IMR-90 (cell line): ENCODE results near the gene POLG2. TPM values are rescaled to one million over a fixed set of nuclear protein-coding genes. Genes with fewer than 3 reads are reported as not detected.

Experiments
- ATAC-seq: fragments of 200-7000 bp; cut with Tn5 transposase; 2 replicates; pipeline ENCODE4 v1.9.1; 2020; ENCODE audit warnings: low read depth, mild to moderate bottlenecking, moderate library complexity
- BruUV-seq: library from RNA; stranded (reverse); fragments of 400-500 nt; replicated peaks from 2 replicates; lab custom pipeline; 2021; lab: Mats Ljungman, UMichigan
- CTCF ChIA-PET: fragments of 300-600 bp; formaldehyde crosslinking; extraction: SDS; loops from one replicate; lab custom pipeline; 2021; ENCODE audit warnings: antibody characterized with exemption; lab: Yijun Ruan, JAX
- POLR2A ChIA-PET: fragments of 300-600 bp; sonication (Branson Sonifier 250); formaldehyde crosslinking; loops from one replicate; lab custom pipeline; 2022; ENCODE audit warnings: antibody characterized with exemption; ENCODE audit not compliant: unreplicated experiment; lab: Charles Lee
- DNase-seq: peaks from one replicate; pipeline ENCODE4 v3.0.0; 2013
- H2AFZ ChIP-seq: replicated peaks from 2 replicates; pipeline ENCODE3; 2013; ENCODE audit warnings: low read length, mild to moderate bottlenecking; ENCODE audit not compliant: poor library complexity
- H2AK5ac ChIP-seq: 2 replicates; pipeline ENCODE4 v1.6.1; 2013; ENCODE audit warnings: low read depth, low read length, inconsistent platforms
- H2AK9ac ChIP-seq: replicated peaks from 2 replicates; pipeline ENCODE3; 2013; ENCODE audit warnings: mild to moderate bottlenecking, low read depth, low read length, moderate library complexity; ENCODE audit not compliant: poor library complexity
- H2BK120ac ChIP-seq: 2 replicates; pipeline ENCODE4 v1.6.1; 2013; ENCODE audit warnings: low read depth, low read length, inconsistent platforms
- H2BK15ac ChIP-seq: 3 replicates; pipeline ENCODE4 v1.6.1; 2013; ENCODE audit warnings: low read depth, low read length, inconsistent platforms
- H2BK20ac ChIP-seq: 2 replicates; pipeline ENCODE4 v1.6.1; 2013; ENCODE audit warnings: low read depth, mild to moderate bottlenecking, inconsistent platforms, low read length, moderate library complexity
- H2BK5ac ChIP-seq: 2 replicates; pipeline ENCODE4 v1.6.1; 2013; ENCODE audit warnings: mild to moderate bottlenecking, low read depth, low read length, inconsistent platforms; ENCODE audit not compliant: poor library complexity, severe bottlenecking
- H3K14ac ChIP-seq: replicated peaks from 2 replicates; pipeline ENCODE4 v1.6.1; 2013; ENCODE audit warnings: low read depth, low read length, inconsistent platforms
- H3K18ac ChIP-seq: 2 replicates; pipeline ENCODE4 v1.6.1; 2013; ENCODE audit warnings: low read depth, low read length, control low read depth
- H3K23ac ChIP-seq: 2 replicates; pipeline ENCODE4 v1.6.1; 2013; ENCODE audit warnings: low read depth, low read length, inconsistent platforms
- H3K27ac ChIP-seq: 2 replicates; pipeline ENCODE4 v1.5.1; 2013; ENCODE audit warnings: mild to moderate bottlenecking, control low read depth, low read length; ENCODE audit not compliant: insufficient read depth
- H3K27me3 ChIP-seq: 2 replicates; pipeline ENCODE4 v1.6.1; 2013; ENCODE audit warnings: low read length; ENCODE audit not compliant: control insufficient read depth, insufficient read depth
- H3K36me3 ChIP-seq: 2 replicates; pipeline ENCODE4 v1.6.1; 2013; ENCODE audit warnings: low read length, mixed read lengths; ENCODE audit not compliant: control insufficient read depth, insufficient read depth
- H3K4ac ChIP-seq: 2 replicates; pipeline ENCODE4 v1.6.1; 2013; ENCODE audit warnings: low read depth, low read length, inconsistent platforms
- H3K4me1 ChIP-seq: 2 replicates; pipeline ENCODE4 v1.6.1; 2013; ENCODE audit warnings: low read length, mixed read lengths; ENCODE audit not compliant: control insufficient read depth, insufficient read depth
- H3K4me2 ChIP-seq: 2 replicates; pipeline ENCODE4 v1.6.1; 2013; ENCODE audit warnings: low read depth, mild to moderate bottlenecking, control low read depth, low read length, moderate library complexity
- H3K4me3 ChIP-seq: 2 replicates; pipeline ENCODE4 v1.5.1; 2013; ENCODE audit warnings: low read depth, mild to moderate bottlenecking, control low read depth, low read length, moderate library complexity; ENCODE audit not compliant: insufficient read depth
- H3K56ac ChIP-seq: 2 replicates; pipeline ENCODE4 v1.6.1; 2013; ENCODE audit warnings: low read length, inconsistent platforms; ENCODE audit not compliant: insufficient read depth; ENCODE audit errors: extremely low read depth
- H3K79me1 ChIP-seq, 2 experiments: 2 replicates each; pipeline ENCODE4 v1.6.1; 2013; ENCODE audit warnings: low read length in 2 of 2, inconsistent platforms in 1 of 2, low read depth in 1 of 2
- H3K9ac ChIP-seq: 2 replicates; pipeline ENCODE4 v1.6.1; 2013; ENCODE audit warnings: low read depth, low read length, control low read depth
- H3K9me1 ChIP-seq: 2 replicates; pipeline ENCODE4 v1.6.1; 2013; ENCODE audit warnings: low read length, inconsistent platforms; ENCODE audit not compliant: insufficient read depth
- H3K9me3 ChIP-seq: 2 replicates; pipeline ENCODE4 v1.6.1; 2013; ENCODE audit warnings: low read length; ENCODE audit not compliant: control insufficient read depth, insufficient read depth
- H4K20me1 ChIP-seq: 2 replicates; pipeline ENCODE4 v1.6.1; 2013; ENCODE audit warnings: low read length, inconsistent platforms; ENCODE audit not compliant: insufficient read depth
- H4K5ac ChIP-seq: 2 replicates; pipeline ENCODE4 v1.6.1; 2013; ENCODE audit warnings: mild to moderate bottlenecking, low read depth, low read length, control low read depth
- H4K8ac ChIP-seq, 2 experiments: 2 replicates each; pipeline ENCODE4 v1.6.1; 2013; ENCODE audit warnings: low read depth in 2 of 2, low read length in 2 of 2, control low read depth in 1 of 2, inconsistent platforms in 1 of 2
- H4K91ac ChIP-seq: 2 replicates; pipeline ENCODE4 v1.6.1; 2013; ENCODE audit warnings: low read depth, low read length, inconsistent platforms; ENCODE audit not compliant: insufficient read depth
- CEBPB ChIP-seq: IDR thresholded peaks from 2 replicates; pipeline ENCODE4 v1.6.1; 2012; ENCODE audit warnings: low read depth, low read length, improper control_type of control experiment
- CHD1 ChIP-seq: IDR thresholded peaks from 2 replicates; pipeline ENCODE4 v1.6.1; 2012; ENCODE audit warnings: low read depth, low read length, improper control_type of control experiment
- FOS ChIP-seq: fragments of 150-350 bp; IDR thresholded peaks from 2 replicates; pipeline ENCODE4 v1.6.1; 2016; ENCODE audit warnings: low read depth, low read length
- MAZ ChIP-seq: IDR thresholded peaks from 2 replicates; pipeline ENCODE4 v1.6.1; 2012; ENCODE audit warnings: low read depth, mild to moderate bottlenecking, low read length, improper control_type of control experiment, moderate library complexity, borderline replicate concordance
- NFE2L2 ChIP-seq: fragments of 150-350 bp; IDR thresholded peaks from 2 replicates; pipeline ENCODE4 v1.6.1; 2016; ENCODE audit warnings: low read depth, mild to moderate bottlenecking, low read length
- POLR2A ChIP-seq: IDR thresholded peaks from 2 replicates; pipeline ENCODE4 v1.6.1; 2012; ENCODE audit warnings: mild to moderate bottlenecking, low read depth, low read length
- RCOR1 ChIP-seq: IDR thresholded peaks from 2 replicates; pipeline ENCODE4 v1.6.1; 2012; ENCODE audit warnings: mild to moderate bottlenecking, low read length, improper control_type of control experiment; ENCODE audit not compliant: insufficient replicate concordance
- WGBS, 2 experiments: methylation state at CpG; one replicate each; pipeline versions ENCODE4 v1.1.5 to v1.1.7; 2013; ENCODE audit warnings: missing lambda C conversion rate in 2 of 2; ENCODE audit not compliant: insufficient read length in 1 of 2; ENCODE audit errors: extremely low coverage in 2 of 2; 5-methylcytosine and 5-hydroxymethylcytosine counted together
- dilution Hi-C: fragments of 300-500 bp; cut with HindIII; formaldehyde crosslinking; loops from one replicate; pipeline ENCODE4 v1.14.3; 2018; ENCODE audit warnings: low sequenced_read_pairs; ENCODE audit not compliant: unreplicated experiment
- in situ Hi-C: fragments of 300-500 bp; cut with MboI; formaldehyde crosslinking; loops from 3 replicates; pipeline ENCODE4 v1.14.3; 2019; ENCODE audit warnings: low sequenced_read_pairs, inconsistent platforms, mixed read lengths
- intact Hi-C: fragments of 100-400 bp; cut with micrococcal nuclease; formaldehyde crosslinking; loops from 2 replicates; pipeline ENCODE4 v1.10.0; 2022
- polyA plus RNA-seq, 3 experiments: library from polyadenylated mRNA; depleted of rRNA; stranded (reverse); fragments of >200 nt; gene quantifications; 2 replicates each; pipeline ENCODE4 v1.2.3, GENCODE V29; 2012; ENCODE audit warnings: low replicate concordance in 1 of 3
- total RNA-seq: library from RNA; depleted of rRNA; stranded (reverse); fragments of >200 nt; gene quantifications from 2 replicates; pipeline ENCODE4 v1.2.3, GENCODE V29; 2012
- TF ChIP-seq, protein P1 (sequence below): fragments of 150-350 bp; IDR thresholded peaks from 2 replicates; pipeline ENCODE4 v1.6.1; 2017; ENCODE audit warnings: mild to moderate bottlenecking, antibody characterized with exemption, low read length, low read depth

POLG2 gene
- total and polyA plus RNA-seq, 2 of the 4 experiments (the other 2 are of a cell fraction): 7.0 to 7.7 TPM

DNA sequence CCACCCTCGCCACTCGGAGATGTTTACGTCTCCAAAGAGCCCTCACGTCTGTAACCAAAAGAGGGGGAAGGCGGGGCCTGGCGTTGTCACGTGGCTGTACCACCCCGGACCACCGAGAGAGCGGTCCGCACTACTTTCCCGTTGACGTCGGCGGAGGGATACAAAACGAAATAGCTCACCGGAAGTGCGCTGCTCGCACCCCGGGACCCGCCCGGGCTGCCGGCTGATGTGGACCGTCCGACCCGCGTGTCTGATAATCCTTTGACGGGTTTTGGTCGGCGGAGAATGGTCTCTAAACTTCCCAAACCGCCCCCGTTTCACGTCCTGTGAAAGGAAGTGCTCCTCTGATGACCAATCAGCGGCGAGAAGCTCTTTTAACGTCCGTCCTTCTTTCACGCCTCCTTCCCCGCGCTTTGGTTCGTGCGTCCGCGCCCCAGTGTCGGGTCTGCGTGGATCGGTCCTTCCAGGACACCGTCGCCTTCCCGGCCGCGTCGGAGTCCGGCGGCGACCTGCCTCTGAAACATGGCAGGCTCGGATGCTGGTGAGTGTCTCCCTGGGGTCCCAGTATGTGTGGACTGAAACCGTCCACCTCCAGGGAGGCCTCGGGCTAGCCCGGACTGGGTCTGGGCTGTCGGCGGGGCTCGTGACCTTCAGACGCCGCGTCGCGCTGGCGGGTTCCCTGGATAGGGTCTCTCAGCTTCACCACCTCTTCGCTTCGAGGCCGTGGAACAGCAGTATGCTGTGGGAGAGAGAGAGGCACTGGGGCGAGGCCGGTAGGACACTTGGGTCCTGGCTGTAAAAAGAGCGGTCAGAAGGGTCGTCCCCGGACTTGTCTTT, 9.9 kb upstream of the POLG2 start, which contains the start of gene CEP95 (continued):
- TF ChIP-seq, protein P1, sequence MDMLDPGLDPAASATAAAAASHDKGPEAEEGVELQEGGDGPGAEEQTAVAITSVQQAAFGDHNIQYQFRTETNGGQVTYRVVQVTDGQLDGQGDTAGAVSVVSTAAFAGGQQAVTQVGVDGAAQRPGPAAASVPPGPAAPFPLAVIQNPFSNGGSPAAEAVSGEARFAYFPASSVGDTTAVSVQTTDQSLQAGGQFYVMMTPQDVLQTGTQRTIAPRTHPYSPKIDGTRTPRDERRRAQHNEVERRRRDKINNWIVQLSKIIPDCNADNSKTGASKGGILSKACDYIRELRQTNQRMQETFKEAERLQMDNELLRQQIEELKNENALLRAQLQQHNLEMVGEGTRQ: peak; percentile 92
- TF ChIP-seq CEBPB: no peak
- TF ChIP-seq POLR2A: peak; percentile 87

DNA sequence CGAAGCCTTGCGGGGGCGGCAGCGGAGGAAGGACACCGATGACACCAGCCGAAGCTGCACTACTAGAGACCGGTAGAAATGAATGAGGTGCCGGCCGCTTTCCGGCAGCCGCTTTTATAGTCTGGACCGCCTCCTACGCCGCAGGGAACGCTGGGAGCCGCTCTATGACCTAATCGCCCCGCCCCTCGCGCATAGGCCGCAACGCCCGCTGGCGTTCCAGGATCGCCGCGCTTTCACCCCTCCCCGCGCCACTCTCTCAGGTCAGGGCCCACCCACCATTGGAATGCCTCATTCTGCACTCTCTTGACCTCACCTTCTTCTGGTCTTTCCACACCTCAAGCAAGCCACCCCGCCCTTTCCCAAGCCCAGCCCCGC, 9.3 kb upstream of the POLG2 start, which contains the start of gene DDX5:
DDX5 (minus strand) TSS at position 89 of the 375 bp plus-strand sequence. CDS start 170 bp downstream, outside the sequence.
- Histone ChIP-seq H2BK120ac (peak within 1 kb of the TSS; percentile 61), H2AFZ (peak within 1 kb of the TSS; percentile 91), H3K4ac (peak within 1 kb of the TSS; percentile 99), H2BK15ac (peak within 1 kb of the TSS; percentile 17; the same call in 1 of the 3 replicates), H2BK20ac (no peak within 1 kb of the TSS), H3K27ac (peak within 1 kb of the TSS; percentile 94), H3K9ac (peak within 1 kb of the TSS; percentile 94), H3K4me2 (peak within 1 kb of the TSS; percentile 94), H3K56ac (peak within 1 kb of the TSS; percentile 98), H3K14ac (peak within 1 kb of the TSS; percentile 99), H4K20me1 (peaks cover 73% of the 10 kb centered on the region), H2AK5ac (peak within 1 kb of the TSS; percentile 98), H3K9me1 (peaks cover 7% of the 10 kb centered on the region), H2BK5ac (peak within 1 kb of the TSS; percentile 93), H2AK9ac (peak within 1 kb of the TSS; percentile 100), H3K4me3 (peak within 1 kb of the TSS; percentile 93), H3K36me3 (peaks cover 41% of the 10 kb centered on the region), H3K23ac (peak within 1 kb of the TSS; percentile 99), H4K5ac (peak within 1 kb of the TSS; percentile 77), H3K79me1 (peaks cover 21 to 62% of the 10 kb centered on the region in 2 experiments), H3K18ac (peak within 1 kb of the TSS; percentile 88), H3K9me3 (no peaks in the 10 kb centered on the region), H3K27me3 (no peaks in the 10 kb centered on the region), H3K4me1 (peaks cover 2% of the 10 kb centered on the region; the same call in 1 of the 2 replicates), H4K91ac (peak within 1 kb of the TSS; percentile 98), H4K8ac (peak within 1 kb of the TSS; percentile 93 to 98)
- no TSS peak for BruUV-seq
- intact Hi-C loops: no loop called here
- in situ Hi-C loops: no loop called here
- dilution Hi-C loops: no loop called here
- ATAC-seq: peak; percentile 66
- POLR2A ChIA-PET: interaction anchor here (0.7 to 1.2 kb wide), 6 partner anchors 15 to 688 kb away, joined by 3 to 12 read pairs (median 3); no protein-coding TSS in a partner anchor
- DNase-seq: peak; percentile 94
- WGBS, 2 experiments: 2% methylated on average over 6 of the region's 31 CpGs; no CpG with 5 or more reads in 1 of the 2 experiments
- peak; percentile 68 for TF ChIP-seq CEBPB
- TF ChIP-seq CHD1: no peak; the same call in 1 of the 2 replicates
- peak; percentile 90; the same call in 1 of the 2 replicates for TF ChIP-seq MAZ
- peak; percentile 55; the same call in 1 of the 2 replicates for TF ChIP-seq NFE2L2
- TF ChIP-seq FOS: peak; percentile 8; the same call in 1 of the 2 replicates
- peak; percentile 99 for TF ChIP-seq POLR2A
- TF ChIP-seq RCOR1: no peak
- CTCF ChIA-PET: interaction anchor here (1.5 kb wide), 1 partner anchor 15 kb away, joined by 5 read pairs; no protein-coding TSS in a partner anchor
